ENCODE results near the gene MPPED2. TPM values are rescaled to one million over a fixed set of nuclear protein-coding genes. Genes with fewer than 3 reads are reported as not detected.

The MPPED2 gene
- total RNA-seq, 1 experiment from 2014 or later: 2.4 TPM

GRCh38 chr11:30458541-30458940 is 127.6 kb downstream of the MPPED2 start:
- no peak overlapping the region for H3K27ac Mint-ChIP-seq
- TF ChIP-seq ZNF121 (CRISPR knock-in tag; IDR thresholded peaks at IDR 0.05): no peak
- TF ChIP-seq CTCF (IDR thresholded peaks at IDR 0.05): no peak
- no peak for TF ChIP-seq FOXK1 (CRISPR knock-in tag; IDR thresholded peaks at IDR 0.05)
- TF ChIP-seq ZBTB21 (CRISPR knock-in tag; IDR thresholded peaks at IDR 0.05; ENCODE audit: borderline replicate concordance): no peak
- TF ChIP-seq NFYB (CRISPR knock-in tag; conservative IDR thresholded peaks at IDR 0.05; ENCODE audit: low read depth): no peak
- TF ChIP-seq ZNF423 (CRISPR knock-in tag; IDR thresholded peaks at IDR 0.05): no peak
- TF ChIP-seq, protein P1, sequence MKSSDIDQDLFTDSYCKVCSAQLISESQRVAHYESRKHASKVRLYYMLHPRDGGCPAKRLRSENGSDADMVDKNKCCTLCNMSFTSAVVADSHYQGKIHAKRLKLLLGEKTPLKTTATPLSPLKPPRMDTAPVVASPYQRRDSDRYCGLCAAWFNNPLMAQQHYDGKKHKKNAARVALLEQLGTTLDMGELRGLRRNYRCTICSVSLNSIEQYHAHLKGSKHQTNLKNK (CRISPR knock-in tag; IDR thresholded peaks at IDR 0.05): no peak
- TF ChIP-seq USF2 (CRISPR knock-in tag; IDR thresholded peaks at IDR 0.05): no peak
- TF ChIP-seq, protein P2, sequence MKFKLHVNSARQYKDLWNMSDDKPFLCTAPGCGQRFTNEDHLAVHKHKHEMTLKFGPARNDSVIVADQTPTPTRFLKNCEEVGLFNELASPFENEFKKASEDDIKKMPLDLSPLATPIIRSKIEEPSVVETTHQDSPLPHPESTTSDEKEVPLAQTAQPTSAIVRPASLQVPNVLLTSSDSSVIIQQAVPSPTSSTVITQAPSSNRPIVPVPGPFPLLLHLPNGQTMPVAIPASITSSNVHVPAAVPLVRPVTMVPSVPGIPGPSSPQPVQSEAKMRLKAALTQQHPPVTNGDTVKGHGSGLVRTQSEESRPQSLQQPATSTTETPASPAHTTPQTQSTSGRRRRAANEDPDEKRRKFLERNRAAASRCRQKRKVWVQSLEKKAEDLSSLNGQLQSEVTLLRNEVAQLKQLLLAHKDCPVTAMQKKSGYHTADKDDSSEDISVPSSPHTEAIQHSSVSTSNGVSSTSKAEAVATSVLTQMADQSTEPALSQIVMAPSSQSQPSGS (CRISPR knock-in tag; IDR thresholded peaks at IDR 0.05; ENCODE audit: borderline replicate concordance, low read depth): no peak
- no peak for TF ChIP-seq MXD4 (CRISPR knock-in tag; IDR thresholded peaks at IDR 0.05; ENCODE audit: borderline replicate concordance)
- no peak for TF ChIP-seq ELF4 (CRISPR knock-in tag; IDR thresholded peaks at IDR 0.05; ENCODE audit: low read depth)
- no peak for TF ChIP-seq MLX (CRISPR knock-in tag; IDR thresholded peaks at IDR 0.05)
- TF ChIP-seq NFE2L1 (CRISPR knock-in tag; IDR thresholded peaks at IDR 0.05): no peak
- no peak for TF ChIP-seq ZNF671 (CRISPR knock-in tag; IDR thresholded peaks at IDR 0.05)
- TF ChIP-seq, protein P3, sequence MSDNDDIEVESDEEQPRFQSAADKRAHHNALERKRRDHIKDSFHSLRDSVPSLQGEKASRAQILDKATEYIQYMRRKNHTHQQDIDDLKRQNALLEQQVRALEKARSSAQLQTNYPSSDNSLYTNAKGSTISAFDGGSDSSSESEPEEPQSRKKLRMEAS (CRISPR knock-in tag; IDR thresholded peaks at IDR 0.05): no peak
- TF ChIP-seq ESRRA (CRISPR knock-in tag; IDR thresholded peaks at IDR 0.05; ENCODE audit: borderline replicate concordance): no peak
- TF ChIP-seq SMAD4 (CRISPR knock-in tag; IDR thresholded peaks at IDR 0.05): no peak
- TF ChIP-seq RELA (CRISPR knock-in tag; IDR thresholded peaks at IDR 0.05; ENCODE audit: borderline replicate concordance): no peak
- no peak for TF ChIP-seq GRHL2 (CRISPR knock-in tag; IDR thresholded peaks at IDR 0.05; ENCODE audit: insufficient replicate concordance, severe bottlenecking)
- no peak for TF ChIP-seq TEAD1 (CRISPR knock-in tag; IDR thresholded peaks at IDR 0.05)
- peaks cover 57% of the 10 kb centered on the region for H3K4me1 Mint-ChIP-seq
- POLR2A ChIA-PET: no interaction called here
- no peaks in the 10 kb centered on the region for H3K36me3 Mint-ChIP-seq
- ATAC-seq (no peak), DNase-seq (ENCODE audit: low spot score) (no peak)
- peaks cover 20% of the 10 kb centered on the region for H3K27me3 Mint-ChIP-seq (ENCODE audit: low read depth)
- CTCF ChIA-PET: no interaction called here
- no peak overlapping the region for H3K4me3 Mint-ChIP-seq
- H3K9me3 Mint-ChIP-seq: no peaks in the 10 kb centered on the region

- DNase-seq (ENCODE audit: low spot score): no peak
- no peak for ATAC-seq
- POLR2A ChIA-PET: interaction anchor here (0.7 kb wide), 1 partner anchor 652 kb away, joined by 3 read pairs; no protein-coding TSS in a partner anchor
- Mint-ChIP-seq H3K9me3 (no peaks in the 10 kb centered on the region), H3K27me3 (ENCODE audit: low read depth) (peaks cover 34% of the 10 kb centered on the region), H3K4me1 (peaks cover 57% of the 10 kb centered on the region), H3K36me3 (no peaks in the 10 kb centered on the region), H3K27ac (no peak overlapping the region), H3K4me3 (no peak overlapping the region)
- CTCF ChIA-PET: interaction anchor here (0.6 kb wide), 1 partner anchor 260 kb away, joined by 4 read pairs; no protein-coding TSS in a partner anchor
- no peak for TF ChIP-seq IRF1 (CRISPR knock-in tag; IDR thresholded peaks at IDR 0.05)
- no peak for TF ChIP-seq ZNF281 (CRISPR knock-in tag; IDR thresholded peaks at IDR 0.05)
- TF ChIP-seq, protein P4, sequence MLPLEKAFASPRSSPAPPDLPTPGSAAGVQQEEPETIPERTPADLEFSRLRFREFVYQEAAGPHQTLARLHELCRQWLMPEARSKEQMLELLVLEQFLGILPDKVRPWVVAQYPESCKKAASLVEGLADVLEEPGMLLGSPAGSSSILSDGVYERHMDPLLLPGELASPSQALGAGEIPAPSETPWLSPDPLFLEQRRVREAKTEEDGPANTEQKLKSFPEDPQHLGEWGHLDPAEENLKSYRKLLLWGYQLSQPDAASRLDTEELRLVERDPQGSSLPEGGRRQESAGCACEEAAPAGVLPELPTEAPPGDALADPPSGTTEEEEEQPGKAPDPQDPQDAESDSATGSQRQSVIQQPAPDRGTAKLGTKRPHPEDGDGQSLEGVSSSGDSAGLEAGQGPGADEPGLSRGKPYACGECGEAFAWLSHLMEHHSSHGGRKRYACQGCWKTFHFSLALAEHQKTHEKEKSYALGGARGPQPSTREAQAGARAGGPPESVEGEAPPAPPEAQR (CRISPR knock-in tag; IDR thresholded peaks at IDR 0.05): no peak
- no peak for TF ChIP-seq TCF7 (CRISPR knock-in tag; IDR thresholded peaks at IDR 0.05; ENCODE audit: low read depth)
- no peak for TF ChIP-seq ZNF423 (CRISPR knock-in tag; IDR thresholded peaks at IDR 0.05)
- TF ChIP-seq GABPB1 (CRISPR knock-in tag; IDR thresholded peaks at IDR 0.05): no peak
Measured at GRCh38 chr11:30457087-30457486, 129.1 kb downstream of the MPPED2 start.
